Astrocyte (in vitro differentiated cells and primary cell): Measurements from ENCODE around the gene PCDHGA2.
"Not testable (repeated sequence)": the region's sequence is repeated elsewhere in the genome, so short reads cannot be mapped to it uniquely, and the experiment has no call there.

ENCODE experiments used
- CTCF ChIP-seq: IDR thresholded peaks from 2 replicates; pipeline ENCODE4 v1.5.1; 2011; ENCODE audit warnings: low read depth, mild to moderate bottlenecking, inconsistent platforms, low read length, moderate library complexity; ENCODE audit not compliant: insufficient read depth
- EZH2 ChIP-seq: IDR thresholded peaks from 2 replicates; pipeline ENCODE4 v1.6.1; 2012; ENCODE audit warnings: mild to moderate bottlenecking, low read length, inconsistent platforms; ENCODE audit not compliant: insufficient read depth

GRCh38 chr5:141332571-141332970, 6.0 kb upstream of the PCDHGA2 start:
- not testable (repeated sequence) for TF ChIP-seq CTCF, EZH2
